GM12874 (cell line): ENCODE data around the gene TK1.

Experiments
- TF ChIP-seq, protein P1 (sequence below): IDR thresholded peaks from 2 replicates; pipeline ENCODE4 v1.5.1; 2011; ENCODE audit warnings: low read depth, mild to moderate bottlenecking, control low read depth, low read length, moderate library complexity; ENCODE audit not compliant: insufficient read depth

The TK1 gene

GRCh38 chr17:78127888-78128550 is 58.8 kb downstream of the TK1 start:
- TF ChIP-seq, protein P1, sequence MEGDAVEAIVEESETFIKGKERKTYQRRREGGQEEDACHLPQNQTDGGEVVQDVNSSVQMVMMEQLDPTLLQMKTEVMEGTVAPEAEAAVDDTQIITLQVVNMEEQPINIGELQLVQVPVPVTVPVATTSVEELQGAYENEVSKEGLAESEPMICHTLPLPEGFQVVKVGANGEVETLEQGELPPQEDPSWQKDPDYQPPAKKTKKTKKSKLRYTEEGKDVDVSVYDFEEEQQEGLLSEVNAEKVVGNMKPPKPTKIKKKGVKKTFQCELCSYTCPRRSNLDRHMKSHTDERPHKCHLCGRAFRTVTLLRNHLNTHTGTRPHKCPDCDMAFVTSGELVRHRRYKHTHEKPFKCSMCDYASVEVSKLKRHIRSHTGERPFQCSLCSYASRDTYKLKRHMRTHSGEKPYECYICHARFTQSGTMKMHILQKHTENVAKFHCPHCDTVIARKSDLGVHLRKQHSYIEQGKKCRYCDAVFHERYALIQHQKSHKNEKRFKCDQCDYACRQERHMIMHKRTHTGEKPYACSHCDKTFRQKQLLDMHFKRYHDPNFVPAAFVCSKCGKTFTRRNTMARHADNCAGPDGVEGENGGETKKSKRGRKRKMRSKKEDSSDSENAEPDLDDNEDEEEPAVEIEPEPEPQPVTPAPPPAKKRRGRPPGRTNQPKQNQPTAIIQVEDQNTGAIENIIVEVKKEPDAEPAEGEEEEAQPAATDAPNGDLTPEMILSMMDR = no peak

GRCh38 chr17:78127239-78127887 is 59.5 kb downstream of the TK1 start:
- TF ChIP-seq, protein P1 = no peak

GRCh38 chr17:78126895-78127238 is 60.0 kb downstream of the TK1 start:
- TF ChIP-seq, protein P1 = no peak

GRCh38 chr17:78125976-78126894 is 60.6 kb downstream of the TK1 start:
- TF ChIP-seq, protein P1 = no peak

- TF ChIP-seq, protein P1 = no peak
Observed at GRCh38 chr17:78125138-78125913, 61.5 kb downstream of the TK1 start.

DNA sequence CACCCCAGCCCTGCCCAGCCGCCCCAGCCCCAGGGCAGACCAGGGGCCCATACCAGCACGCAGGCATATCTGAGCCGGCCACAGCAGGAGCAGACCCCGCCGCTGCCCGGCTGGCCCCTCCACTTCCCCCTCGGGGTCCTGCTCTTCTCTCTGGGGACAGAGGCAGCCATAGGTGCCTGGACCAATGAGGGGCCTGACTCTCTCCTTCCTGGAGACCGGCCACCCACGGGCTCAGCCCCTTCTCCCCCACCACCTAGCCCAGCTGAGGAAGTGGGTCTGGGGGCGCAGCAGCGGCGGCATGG is 62.1 kb downstream of the TK1 start:
- TF ChIP-seq, protein P1 = no peak
